ENCODE data around the gene TRHDE. TPM values are rescaled to one million over a fixed set of nuclear protein-coding genes. Genes with fewer than 3 reads are reported as not detected.

The TRHDE gene
- total RNA-seq, 1 donor from 2014 or later, result 34.9 TPM

DNA sequence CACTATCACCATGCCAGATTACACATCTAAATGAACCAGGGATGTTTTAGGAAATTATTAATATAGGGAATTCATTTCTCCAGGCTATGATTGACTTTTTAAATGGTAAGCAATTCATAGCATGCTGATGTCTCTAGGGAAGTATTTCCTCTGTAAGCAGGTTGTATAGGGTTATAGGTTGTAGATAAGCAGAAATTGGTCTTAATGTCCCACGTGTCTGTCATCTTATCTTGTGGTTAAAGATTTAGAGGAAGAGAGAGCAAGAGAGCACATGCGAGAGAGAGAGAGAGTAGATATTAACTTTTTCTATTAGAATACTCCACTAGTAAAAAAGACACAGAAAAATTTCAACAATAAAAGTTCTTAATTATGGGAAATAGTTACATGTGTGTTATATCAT, 32.6 kb downstream of the TRHDE start:
- TF ChIP-seq, protein P1, sequence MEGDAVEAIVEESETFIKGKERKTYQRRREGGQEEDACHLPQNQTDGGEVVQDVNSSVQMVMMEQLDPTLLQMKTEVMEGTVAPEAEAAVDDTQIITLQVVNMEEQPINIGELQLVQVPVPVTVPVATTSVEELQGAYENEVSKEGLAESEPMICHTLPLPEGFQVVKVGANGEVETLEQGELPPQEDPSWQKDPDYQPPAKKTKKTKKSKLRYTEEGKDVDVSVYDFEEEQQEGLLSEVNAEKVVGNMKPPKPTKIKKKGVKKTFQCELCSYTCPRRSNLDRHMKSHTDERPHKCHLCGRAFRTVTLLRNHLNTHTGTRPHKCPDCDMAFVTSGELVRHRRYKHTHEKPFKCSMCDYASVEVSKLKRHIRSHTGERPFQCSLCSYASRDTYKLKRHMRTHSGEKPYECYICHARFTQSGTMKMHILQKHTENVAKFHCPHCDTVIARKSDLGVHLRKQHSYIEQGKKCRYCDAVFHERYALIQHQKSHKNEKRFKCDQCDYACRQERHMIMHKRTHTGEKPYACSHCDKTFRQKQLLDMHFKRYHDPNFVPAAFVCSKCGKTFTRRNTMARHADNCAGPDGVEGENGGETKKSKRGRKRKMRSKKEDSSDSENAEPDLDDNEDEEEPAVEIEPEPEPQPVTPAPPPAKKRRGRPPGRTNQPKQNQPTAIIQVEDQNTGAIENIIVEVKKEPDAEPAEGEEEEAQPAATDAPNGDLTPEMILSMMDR (IDR thresholded peaks at IDR 0.05), result no peak
- no peak for TF ChIP-seq POLR2A (IDR thresholded peaks at IDR 0.05)
- no peak for TF ChIP-seq POLR2AphosphoS5 (IDR thresholded peaks at IDR 0.05; ENCODE audit: insufficient read depth in 1 of 2, low read depth in 1 of 2)
- Histone ChIP-seq H3K27ac (no peak overlapping the region), H3K27me3 (no peaks in the 10 kb centered on the region), H3K4me3 (no peak overlapping the region), H3K36me3 (no peaks in the 10 kb centered on the region), H3K9me3 (no peaks in the 10 kb centered on the region), H3K4me1 (no peaks in the 10 kb centered on the region)
- intact Hi-C loops (cut with DNase I), result no loop called here
- no peak for DNase-seq (ENCODE audit: extremely low spot score in 2 of 2)

DNA sequence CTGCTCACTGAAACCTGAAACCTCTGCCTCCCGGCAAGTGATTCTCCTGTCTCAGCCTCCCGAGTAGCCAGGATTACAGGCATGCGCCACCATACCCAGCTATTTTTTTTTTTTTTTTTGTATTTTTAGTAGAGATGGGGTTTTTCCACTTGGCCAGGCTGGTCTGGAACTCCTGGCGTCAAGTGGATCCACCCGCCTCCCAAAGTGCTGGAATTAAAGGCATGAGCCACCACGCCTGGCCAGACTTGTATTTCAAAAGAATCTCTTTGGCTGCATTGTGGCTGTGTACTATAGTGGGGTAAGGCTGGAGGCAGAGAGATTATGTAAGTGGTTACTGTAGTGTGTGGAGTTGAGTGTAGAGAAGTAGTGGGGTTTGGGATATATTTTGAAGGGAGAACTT, 35.1 kb downstream of the TRHDE start:
- no peak overlapping the region for H3K27ac ChIP-seq
- intact Hi-C loops (cut with DNase I), result no loop called here
- no peaks in the 10 kb centered on the region for H3K4me1 ChIP-seq
- H3K4me3 ChIP-seq, result no peak overlapping the region
- H3K9me3 ChIP-seq, result no peaks in the 10 kb centered on the region
- H3K36me3 ChIP-seq, result no peaks in the 10 kb centered on the region
- TF ChIP-seq POLR2A (IDR thresholded peaks at IDR 0.05) (no peak), POLR2AphosphoS5 (IDR thresholded peaks at IDR 0.05; ENCODE audit: insufficient read depth in 1 of 2, low read depth in 1 of 2) (no peak)
- TF ChIP-seq, protein P1 (IDR thresholded peaks at IDR 0.05), result no peak
- no peaks in the 10 kb centered on the region for H3K27me3 ChIP-seq
- no peak for DNase-seq (ENCODE audit: extremely low spot score in 2 of 2)

DNA sequence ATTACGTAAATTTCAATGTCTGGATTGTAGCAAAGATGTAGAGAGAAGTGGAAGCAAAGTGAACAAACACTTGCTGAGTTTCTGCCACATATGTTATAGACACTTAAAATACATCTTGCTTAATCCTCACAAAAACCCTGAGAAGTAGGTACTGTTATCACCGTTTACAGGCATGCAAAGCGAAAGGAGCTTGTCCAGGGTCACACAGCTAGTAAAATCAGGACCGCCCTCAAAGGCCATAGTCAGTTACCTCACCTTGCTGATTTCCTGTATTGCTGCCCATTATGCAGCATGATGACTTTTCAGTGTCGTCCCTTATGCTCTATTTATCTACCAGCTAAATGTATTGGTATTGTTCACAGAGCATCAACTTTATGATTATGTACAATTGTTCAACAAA, 39.8 kb downstream of the TRHDE start:
- H3K4me1 ChIP-seq, result no peaks in the 10 kb centered on the region
- DNase-seq (ENCODE audit: extremely low spot score in 2 of 2), result no peak
- no peaks in the 10 kb centered on the region for H3K36me3 ChIP-seq
- H3K9me3 ChIP-seq, result no peaks in the 10 kb centered on the region
- H3K27me3 ChIP-seq, result no peaks in the 10 kb centered on the region
- no peak overlapping the region for H3K4me3 ChIP-seq
- no peak for TF ChIP-seq POLR2AphosphoS5 (IDR thresholded peaks at IDR 0.05; ENCODE audit: insufficient read depth in 1 of 2, low read depth in 1 of 2)
- TF ChIP-seq, protein P1 (IDR thresholded peaks at IDR 0.05), result no peak
- no peak for TF ChIP-seq POLR2A (IDR thresholded peaks at IDR 0.05)
- intact Hi-C loops (cut with DNase I), result no loop called here
- no peak overlapping the region for H3K27ac ChIP-seq

DNA sequence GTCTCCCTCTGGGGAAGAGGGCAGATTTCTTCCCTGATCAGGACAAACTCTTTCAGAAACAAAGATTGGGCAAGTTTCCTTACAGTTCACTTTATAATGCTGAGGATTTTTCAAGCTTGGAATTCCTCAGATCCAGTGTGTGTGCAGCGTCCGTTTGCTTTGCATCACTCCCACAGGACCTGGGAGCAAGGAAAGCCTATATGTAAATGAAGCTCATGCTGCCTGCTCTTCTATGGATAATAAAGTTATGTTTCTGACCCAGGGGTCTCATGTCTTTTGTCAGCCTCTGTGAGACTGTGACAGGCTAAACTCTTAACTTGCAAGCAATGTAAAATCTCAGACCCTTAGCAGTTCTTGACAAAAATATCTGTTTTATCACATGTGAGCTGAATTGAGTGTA, 41.6 kb downstream of the TRHDE start:
- H3K4me1 ChIP-seq, result no peaks in the 10 kb centered on the region

DNA sequence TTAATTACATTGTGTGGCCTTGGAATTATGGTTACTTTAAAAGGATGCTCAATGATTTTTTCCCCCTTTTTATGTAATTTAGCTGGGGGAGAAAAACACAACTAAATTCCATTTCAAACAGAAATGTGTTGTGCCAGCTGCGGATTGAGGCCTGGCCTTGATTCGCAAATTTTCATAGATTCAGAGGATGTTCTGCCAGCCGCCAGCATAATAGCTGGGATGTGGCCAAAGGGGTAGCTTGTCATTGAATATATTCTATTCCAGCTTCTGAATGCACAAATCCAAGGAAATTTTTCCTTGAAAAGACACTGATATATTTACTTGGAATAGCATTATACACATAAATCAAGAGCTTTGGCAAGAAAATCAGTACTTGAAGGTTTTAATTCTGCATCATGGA, 43.7 kb downstream of the TRHDE start:
- intact Hi-C loops (cut with DNase I), result no loop called here

More for the DNA sequence above, 41.6 kb downstream of the TRHDE start:
- TF ChIP-seq POLR2AphosphoS5 (IDR thresholded peaks at IDR 0.05; ENCODE audit: insufficient read depth in 1 of 2, low read depth in 1 of 2), result no peak
- TF ChIP-seq, protein P1 (IDR thresholded peaks at IDR 0.05), result no peak
- TF ChIP-seq POLR2A (IDR thresholded peaks at IDR 0.05), result no peak
- intact Hi-C loops (cut with DNase I), result no loop called here
- H3K27ac ChIP-seq, result no peak overlapping the region
- no peak overlapping the region for H3K4me3 ChIP-seq
- no peaks in the 10 kb centered on the region for H3K36me3 ChIP-seq
- H3K9me3 ChIP-seq, result no peaks in the 10 kb centered on the region
- no peaks in the 10 kb centered on the region for H3K27me3 ChIP-seq
- DNase-seq (ENCODE audit: extremely low spot score in 2 of 2), result no peak

More for the DNA sequence above, 43.7 kb downstream of the TRHDE start:
- no peaks in the 10 kb centered on the region for H3K27me3 ChIP-seq
- no peaks in the 10 kb centered on the region for H3K36me3 ChIP-seq
- DNase-seq (ENCODE audit: extremely low spot score in 2 of 2), result no peak
- H3K4me1 ChIP-seq, result no peaks in the 10 kb centered on the region
- no peak overlapping the region for H3K27ac ChIP-seq
- H3K9me3 ChIP-seq, result no peaks in the 10 kb centered on the region
- no peak for TF ChIP-seq POLR2A (IDR thresholded peaks at IDR 0.05)
- TF ChIP-seq, protein P1 (IDR thresholded peaks at IDR 0.05), result no peak
- no peak for TF ChIP-seq POLR2AphosphoS5 (IDR thresholded peaks at IDR 0.05; ENCODE audit: insufficient read depth in 1 of 2, low read depth in 1 of 2)
- H3K4me3 ChIP-seq, result no peak overlapping the region

Measured in vagina (tissue), 2 donors.